DMS53 treated with DMSO at 0.1 percent for 48 hours (cell line): ENCODE results near the gene PDE6D.
A peak's percentile ranks its signal among the peaks of the same experiment; 100 is the strongest.
"Not testable (repeated sequence)": the region's sequence is repeated elsewhere in the genome, so short reads cannot be mapped to it uniquely, and the experiment has no call there.

Experiments
- DNase-seq: peaks from one replicate; lab custom pipeline; 2025; ENCODE audit not compliant: unreplicated experiment; lab: John Stamatoyannopoulos, UW

Gene PDE6D

DNA sequence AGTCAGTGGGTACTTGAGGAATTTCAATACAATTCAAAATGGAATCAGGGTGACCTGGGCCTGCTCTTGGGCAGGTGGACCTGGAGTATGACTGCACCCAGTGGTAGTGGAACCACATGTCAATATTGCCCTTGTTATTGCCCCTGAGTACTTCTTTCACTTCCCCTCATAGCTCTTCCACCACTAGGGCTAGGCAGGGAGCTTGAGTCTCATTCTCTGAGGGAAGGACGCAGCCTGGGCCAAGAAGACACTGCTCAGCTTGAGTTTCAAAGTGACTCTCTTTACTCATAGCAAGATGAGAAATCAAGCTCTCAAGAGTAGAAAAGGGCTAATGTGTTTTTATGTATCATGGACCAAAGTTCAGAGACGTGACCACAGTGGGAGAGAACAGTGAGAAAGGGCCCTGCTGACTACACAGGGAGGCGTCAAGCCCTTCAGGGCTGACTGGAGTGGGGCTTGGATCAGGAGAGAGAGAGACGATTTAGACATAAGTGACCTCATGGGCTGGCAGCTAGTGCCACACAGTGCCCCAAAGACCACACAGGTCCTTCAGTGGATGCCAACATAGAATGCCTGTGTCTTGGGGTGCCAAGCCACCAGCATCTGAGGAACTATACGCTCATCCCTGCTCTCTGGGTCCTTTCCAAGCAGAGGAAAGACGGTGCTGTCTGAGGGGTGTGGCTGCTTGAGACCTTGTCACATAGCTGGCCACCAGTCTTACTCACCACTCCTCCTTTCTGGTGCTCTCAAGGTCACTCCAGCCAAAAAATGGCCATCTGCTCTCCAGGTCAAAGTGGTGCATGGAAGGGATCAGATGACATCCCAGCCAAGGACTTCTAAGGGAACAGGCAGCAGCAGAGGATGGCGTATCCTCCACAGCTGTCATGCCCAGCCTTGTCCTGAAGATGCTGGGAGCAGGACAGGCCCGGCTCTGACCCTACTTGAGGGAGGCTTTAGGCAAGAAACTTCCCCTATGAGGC, 59.8 kb downstream of the PDE6D start:
- no peak for DNase-seq

DNA sequence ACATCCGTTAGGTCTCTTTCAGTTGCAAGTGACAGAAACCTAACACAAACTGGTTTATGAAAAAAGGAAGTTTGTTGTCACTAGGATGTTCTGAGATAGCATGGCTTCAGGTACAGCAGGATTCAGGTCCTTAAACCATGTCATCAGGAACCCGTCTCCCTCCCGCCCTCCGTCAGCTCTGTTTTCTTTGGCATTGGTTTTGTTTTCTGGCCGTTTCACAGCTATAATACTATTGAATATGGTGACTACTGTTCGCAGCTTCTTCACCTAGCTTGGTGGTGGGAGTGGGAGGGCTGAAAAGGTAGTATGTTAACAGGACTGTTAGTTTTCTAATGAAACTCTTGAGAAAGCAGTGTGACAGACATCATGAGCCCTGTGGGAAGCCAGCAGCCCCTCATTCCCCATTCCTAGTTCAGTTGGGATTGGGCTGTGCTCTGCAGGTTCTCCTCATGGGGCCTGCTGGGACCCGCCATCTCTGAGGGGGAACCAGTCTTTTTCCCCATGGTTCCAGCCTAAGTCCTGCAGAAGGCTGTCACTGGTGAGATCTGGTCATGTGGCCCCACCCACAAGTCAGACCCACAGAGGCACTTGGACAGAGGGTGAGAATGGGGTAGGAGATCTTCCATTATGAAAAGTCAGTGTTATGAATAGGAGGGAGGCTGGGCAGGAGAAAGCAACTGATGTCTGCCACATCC, 60.6 kb downstream of the PDE6D start:
- no peak for DNase-seq

DNA sequence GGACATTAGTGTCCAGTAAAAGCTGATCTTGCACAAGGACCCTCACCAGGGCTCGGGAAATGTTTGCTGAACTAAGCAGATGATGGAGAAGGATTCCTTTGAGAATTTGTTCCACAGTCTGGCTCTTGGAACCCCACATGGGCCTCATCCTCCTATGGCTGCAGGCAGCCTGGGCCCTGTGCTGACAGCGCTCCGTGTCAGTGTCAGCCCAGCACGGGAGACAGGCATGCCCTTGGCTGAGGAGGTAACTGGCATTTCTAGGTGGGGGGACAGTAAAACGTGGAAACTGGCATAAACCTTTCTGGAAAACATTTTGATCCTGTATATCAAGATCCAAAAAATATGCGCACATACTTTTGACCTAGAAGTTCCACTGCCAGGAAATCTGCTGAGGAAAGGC, 62.3 kb downstream of the PDE6D start:
- DNase-seq: no peak

DNA sequence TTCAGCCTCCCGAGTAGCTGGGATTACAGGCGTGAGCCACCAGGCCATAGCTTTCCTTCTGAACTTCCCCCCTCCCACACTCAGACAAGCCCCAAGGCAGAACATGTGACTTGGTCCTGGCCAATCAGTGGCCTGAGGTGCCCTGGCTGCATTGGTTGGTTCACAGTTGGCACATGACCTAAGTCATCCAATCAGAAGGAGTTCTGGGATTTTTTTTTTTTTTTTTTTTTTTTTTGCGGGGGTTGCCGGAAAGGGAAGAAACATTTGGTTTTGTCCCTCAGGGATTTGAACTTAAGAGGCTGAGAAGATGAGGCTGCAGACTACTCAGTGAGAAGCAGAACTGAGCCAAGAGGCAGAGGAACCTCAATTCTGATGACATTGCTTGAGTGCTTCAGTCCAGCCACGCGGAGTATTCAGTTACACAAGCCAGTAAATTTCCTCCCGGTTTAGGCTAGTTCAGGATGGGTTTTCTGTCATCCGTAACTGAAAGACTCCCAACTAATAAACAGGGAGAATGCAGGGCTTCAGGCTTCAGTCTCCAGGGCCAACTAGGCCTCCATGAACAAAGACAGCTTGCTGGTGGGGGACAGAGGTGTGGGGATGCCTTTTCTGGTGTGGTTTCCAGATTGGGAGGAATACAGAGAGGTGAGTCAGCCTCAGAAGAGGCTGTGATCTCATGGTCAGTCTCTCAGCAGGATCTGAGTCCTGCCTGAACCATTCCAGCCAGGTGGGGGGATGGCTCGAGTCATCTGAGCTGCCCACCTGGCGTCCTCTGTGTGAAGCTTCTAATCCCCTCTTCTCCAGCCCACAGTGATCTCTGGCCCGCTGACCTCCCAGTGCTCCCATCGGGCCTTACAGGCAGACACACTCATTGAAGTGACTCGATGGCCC, 63.6 kb downstream of the PDE6D start:
- DNase-seq: no peak

DNA sequence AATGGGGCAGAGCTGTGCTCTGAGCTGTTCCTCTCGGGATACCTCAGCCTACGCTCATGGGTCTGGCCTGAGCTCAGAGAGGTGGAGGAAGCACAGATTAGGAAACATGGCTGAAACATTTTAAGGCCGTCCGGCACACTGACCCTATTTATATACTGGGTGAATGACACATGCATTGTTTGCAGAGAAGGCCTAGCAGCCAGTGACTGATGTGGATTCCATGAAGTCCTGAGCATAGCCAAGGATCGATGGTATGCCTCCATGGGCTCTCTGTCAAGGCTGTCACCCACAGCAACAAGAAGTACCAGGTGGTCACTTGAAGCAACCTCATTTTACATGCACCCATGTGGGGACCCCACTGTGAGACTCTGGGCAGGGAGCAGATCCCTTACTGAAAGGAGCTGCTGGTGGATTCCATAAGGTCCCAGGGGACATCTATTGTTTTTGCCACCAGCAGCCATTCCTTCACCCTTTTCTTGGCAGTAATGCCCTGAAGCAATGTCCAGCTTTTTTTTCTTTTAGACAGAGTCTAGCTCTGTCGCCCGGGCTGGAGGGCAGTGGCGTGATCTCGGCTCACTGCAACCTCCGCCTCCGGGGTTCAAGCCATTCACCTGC, 64.3 kb downstream of the PDE6D start:
- DNase-seq: no peak

DNA sequence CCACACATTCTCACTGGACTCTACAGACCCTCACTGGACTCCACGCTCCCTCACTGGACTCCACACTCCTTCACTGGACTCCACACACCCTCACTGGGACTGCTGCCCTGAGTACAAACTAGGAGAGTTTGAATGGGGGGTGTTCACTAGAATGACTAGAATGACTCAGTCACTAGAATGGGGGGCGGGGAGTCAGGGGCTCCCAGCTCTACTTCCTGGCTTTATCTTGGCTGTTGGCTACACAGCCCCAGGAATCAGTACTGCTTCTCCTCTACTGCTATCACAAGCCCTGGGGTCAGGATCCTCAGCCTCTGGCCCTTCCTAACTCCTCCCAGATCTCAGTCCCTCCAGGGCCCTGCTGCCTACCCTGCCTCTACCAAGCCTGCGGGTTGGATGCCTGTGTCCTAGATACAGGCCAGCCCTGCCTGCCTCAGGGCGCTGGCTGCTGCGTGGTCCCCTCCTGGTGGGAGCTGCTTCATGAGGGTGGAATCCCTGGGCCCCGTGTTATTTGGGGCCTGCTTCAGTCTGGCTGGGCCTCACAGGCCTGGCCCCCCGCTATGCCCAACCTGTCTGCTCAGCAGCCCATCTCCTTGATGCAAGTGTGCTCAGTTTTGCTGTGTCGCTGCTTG, 65.0 kb downstream of the PDE6D start:
- no peak for DNase-seq

DNA sequence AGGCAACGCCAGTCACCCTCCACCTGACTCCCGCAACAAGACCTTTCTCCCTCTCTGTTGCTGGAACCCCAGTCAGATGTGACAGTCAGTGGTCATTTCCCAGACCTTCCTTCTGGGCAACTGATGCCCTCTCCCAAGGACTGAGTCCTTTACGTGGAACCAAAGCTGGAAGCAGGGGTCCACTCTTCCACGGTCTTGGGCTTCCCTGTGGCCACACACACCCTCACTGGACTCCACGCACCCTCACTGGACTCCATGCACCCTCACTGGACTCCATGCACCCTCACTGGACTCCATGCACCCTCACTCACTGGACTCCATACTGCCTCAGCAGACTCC, 65.6 kb downstream of the PDE6D start:
- no peak for DNase-seq

DNA sequence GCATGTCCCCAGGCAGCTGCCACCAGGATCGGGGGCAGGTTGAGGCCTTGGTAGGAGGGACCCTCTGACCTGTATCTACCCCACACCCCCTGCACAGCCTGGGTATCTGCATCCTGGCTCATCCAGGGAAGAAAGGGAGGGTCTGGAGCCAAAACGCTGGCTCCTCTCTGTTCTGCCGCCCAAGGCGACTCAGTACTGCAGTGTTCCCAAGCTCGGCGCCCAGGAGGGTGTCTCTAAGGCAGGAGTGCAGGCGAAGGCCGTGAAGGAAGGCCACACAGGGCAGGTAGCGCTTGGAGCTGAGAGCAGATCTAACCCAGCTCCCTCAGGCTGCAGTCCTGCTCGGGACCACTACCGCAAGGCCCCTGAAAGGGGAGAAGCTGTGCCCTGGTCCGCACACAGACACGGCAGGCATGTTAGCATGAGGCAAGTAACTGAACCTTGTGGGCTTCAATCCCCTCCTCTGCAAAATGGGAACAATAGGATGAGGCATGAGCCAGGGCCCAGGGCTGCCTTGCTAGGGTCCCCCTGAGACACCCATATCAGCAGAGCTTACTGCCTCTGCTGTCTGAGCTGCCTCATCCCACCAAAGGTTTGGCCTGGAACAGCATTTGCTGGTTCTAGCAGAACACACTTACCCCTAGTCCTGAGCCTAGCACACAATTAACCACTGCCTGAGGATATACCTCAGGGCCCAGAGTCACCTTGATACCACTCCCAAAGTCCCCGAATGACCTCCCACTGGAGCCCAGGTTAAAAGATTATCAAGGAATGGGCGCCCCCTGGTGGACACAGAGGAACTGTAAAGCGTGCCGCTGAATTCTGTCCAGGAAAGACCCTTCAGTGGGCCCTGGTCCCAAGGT, 66.2 kb downstream of the PDE6D start:
- DNase-seq: peak; percentile 35

DNA sequence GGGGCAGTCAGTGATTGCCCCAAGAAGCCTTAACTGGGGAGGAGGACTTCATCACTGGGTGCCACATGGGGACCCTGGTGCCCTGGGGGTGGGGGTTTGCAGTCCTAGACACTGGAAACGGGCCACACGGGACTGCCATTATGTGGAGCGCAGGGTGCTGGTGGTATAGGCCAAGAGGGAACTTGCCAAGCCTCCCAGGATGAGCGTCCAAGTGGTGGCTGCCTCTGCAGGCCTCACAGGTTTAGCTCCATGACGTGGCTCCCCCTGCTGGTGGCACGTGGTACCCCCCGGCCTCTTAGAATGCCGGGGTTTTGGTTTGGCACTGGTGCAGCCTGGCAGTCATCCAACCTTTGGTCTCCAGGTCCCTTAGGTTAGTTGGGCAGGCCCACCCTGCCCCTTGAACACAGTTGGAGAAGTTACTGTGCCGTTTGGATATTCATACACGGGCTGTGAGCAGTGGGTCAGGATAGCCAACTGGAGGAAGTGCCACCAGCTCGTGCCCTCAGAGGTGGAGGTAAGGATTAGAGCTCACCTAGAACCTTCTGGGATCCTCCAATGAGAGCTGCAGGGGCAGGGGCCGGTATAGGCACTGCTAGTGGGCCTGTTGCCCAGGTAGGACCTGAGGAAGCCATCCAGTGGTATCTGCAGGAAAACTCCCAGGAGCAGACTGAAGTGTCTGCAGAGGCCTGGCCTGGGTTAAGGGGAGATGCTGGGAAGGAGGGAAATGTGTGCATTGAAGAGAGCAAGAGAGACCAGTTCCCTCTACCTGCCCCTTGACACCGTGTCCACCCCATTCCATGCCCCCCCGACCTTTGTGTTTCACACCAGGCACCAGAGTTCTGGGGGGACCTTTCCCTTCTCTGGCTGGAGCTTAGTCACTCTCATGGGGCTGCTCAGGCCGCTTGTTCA, 67.1 kb downstream of the PDE6D start:
- DNase-seq: peak; percentile 71

DNA sequence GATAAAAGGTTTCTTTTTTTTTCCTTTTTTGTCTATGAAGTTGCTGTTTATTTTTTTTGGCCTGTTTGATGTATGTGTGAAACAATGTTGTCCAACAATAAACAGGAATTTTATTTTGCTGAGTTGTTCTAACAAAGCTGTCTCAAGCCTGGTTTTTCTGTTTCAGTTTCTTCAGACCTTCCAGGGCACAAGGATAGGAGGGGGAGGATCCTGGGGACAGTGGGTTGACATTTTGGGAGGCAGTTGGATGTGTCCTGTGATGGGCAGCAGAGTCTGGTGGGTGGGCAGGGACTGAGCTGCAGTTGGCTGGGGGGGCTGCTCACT, 67.7 kb downstream of the PDE6D start:
- not testable (repeated sequence) for DNase-seq

DNA sequence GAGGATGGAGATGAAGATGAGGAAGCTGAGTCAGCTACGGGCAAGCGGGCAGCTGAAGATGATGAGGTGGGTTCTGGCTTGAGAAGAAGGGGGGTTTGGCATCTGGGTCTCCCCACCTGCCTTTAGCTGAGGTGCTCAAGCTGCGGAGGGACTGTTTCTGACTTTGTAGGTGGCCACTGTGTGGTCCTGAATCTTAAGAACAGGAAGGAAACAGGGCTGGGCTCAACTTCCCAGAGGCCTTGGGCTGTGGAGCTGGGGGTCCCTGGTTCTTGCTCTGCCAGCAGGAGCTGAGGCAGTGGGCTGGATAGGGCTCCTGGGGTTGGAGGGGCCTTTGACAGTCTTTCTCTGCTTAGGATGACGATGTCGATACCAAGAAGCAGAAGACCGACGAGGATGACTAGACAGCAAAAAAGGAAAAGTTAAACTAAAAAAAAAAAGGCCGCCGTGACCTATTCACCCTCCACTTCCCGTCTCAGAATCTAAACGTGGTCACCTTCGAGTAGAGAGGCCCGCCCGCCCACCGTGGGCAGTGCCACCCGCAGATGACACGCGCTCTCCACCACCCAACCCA, 68.5 kb downstream of the PDE6D start:
- DNase-seq: not testable (repeated sequence)

DNA sequence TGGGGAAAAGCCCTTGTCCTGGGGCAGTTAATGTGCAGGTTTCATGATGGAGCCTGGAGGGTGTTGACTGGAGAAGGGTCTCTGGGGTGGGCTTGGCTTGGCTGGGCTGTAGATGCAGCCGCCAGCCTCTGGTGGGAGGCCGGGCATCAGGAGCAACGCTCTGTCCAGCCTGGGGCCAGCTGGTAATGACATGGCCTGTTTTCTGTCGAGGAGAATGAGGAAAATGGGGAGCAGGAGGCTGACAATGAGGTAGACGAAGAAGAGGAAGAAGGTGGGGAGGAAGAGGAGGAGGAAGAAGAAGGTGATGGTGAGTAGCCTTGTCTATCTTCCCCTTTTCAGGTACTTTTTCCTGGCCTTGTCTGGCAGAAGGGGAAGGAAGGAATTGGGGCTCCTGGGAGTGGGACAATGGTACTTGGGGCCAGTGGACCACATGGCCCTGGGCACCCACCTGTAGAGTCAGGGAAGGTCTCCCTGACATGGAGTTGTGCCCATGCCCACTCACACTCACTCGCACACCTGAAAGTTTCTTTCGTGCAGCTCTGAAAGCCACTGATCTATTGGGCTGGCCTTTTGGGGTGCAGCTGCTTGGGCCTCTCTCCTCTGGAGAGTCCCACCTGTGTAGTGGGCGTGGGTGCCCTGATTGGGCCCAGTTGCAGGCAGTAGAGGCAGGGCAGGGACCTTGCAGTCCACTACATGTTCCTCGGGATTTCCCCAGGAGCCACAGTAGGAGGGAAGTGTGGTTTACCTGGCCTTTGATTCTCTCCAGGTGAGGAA, 69.2 kb downstream of the PDE6D start:
- DNase-seq: no peak

DNA sequence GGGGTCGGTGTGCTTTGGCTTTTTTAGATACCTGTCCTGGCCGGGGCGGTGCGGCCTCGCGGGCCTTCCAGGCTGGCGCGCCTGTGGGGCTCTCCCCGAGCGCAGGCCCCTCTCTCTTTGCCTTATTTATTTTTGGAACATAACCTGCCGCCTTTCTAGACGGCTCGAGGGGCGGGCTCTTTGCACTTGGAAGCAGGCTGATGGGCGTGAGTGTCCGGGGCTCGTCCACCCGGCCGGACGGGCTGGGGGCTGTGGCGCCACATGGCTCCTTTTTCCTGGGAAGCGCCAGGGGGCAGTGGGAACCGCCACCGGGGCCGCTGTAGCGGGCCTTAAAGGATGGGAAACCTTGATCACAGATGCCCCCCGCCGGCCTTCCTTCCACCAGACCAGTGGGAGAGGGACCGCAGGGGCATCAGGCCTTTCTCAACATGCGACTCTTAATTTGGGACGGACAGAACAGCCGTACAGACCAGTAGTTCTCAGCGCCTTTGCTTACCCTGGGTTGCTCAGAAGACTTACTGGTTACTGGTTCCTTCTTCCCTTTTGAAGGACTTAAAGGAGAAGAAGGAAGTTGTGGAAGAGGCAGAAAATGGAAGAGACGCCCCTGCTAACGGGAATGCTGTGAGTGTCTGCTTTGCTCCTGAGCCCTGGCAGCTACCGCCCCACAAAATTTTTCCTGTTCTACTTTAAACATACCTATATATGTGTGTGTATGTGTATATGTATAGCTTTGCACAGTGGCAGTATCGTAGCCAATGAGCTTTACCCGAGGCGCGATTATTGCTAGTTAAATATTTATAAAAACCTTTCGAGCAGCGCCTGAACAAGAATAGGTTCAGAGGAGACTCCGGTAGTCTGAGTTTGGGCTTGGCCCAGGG, 70.0 kb downstream of the PDE6D start:
- DNase-seq: no peak

DNA sequence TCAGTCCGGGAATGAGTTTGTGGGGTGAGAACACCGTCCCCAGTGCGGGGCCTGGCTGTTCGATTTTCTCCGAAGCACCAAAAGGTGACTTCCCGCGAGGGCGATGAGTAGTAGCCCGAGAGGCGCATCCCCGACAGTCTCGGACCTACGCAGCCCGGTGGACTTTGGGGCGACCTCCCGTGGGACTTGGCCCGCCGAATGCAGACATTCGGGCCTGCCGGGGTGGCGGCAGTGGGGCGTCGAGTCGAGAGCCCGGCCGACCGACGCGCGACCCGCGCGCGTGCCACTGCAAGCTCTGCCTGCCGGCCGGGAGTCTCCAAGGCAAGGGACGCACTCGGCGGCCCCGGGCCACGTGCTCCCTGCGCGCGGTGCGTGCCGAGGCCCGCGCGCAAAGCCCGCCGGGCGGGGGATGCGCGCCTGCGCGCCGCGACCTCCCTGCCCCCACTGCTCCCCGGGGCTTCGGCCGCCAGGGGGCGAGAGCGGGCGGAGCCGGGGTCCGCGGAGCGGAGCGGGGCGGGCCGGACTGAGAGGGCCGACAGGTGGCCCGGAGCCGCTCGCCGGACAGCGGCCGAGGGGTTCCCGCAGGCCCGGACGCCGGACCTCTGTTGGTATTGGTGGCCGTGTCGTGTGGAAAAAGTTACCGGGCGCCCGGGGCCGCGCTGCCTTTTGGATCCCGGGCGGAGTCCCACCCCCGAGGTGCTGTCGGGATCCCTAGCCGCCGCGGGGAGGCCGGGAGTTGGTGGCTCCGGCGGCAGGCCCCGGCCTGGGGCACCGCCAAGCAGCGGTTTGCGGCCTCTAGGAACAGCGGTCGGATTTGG, 70.9 kb downstream of the PDE6D start:
- peak; percentile 58 for DNase-seq

DNA sequence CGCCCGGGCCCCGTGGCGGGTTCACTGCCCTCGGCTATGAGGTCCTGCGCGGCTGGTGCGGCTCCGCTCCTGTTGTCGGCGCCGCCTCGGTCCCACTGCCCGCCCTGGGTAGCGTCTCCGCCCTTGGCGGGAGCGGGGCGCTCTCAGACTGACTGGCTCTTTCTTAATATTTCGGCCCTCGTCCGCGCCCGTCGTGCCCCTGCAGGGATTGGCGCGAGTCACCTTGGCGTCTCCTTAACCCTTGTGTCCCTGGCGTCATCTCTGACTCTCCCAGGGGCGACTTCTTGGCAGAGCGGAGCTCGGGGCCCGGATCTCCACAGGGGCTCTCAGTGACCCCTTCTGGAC, 71.5 kb downstream of the PDE6D start:
- DNase-seq: no peak
